Measurements from ENCODE around the gene RSPO1. TPM values are rescaled to one million over a fixed set of nuclear protein-coding genes. Genes with fewer than 3 reads are reported as not detected.

RSPO1 gene
- total RNA-seq, 2 experiments from 2014 or later: not detected

GRCh38 chr1:37605061-37605650 is 29.5 kb downstream of the RSPO1 start:
- no peaks in the 10 kb centered on the region for H3K9me2 ChIP-seq (ENCODE audit: insufficient read depth, low read length)
- BruUV-seq (replicated peaks): no TSS peak
- no peaks in the 10 kb centered on the region for H3K9me3 ChIP-seq (ENCODE audit: low read length)
- H3K27ac ChIP-seq (ENCODE audit: low read depth, low read length, poor library complexity, severe bottlenecking): no peak overlapping the region
- POLR2A ChIA-PET: interaction anchor here (0.5 to 1.6 kb wide), 3 partner anchors 9 to 80 kb away, joined by 3 to 4 read pairs (median 3); partner anchors contain the start of gene GNL2
- no peak for DNase-seq (ENCODE audit: low spot score)
- H4K20me1 ChIP-seq (ENCODE audit: insufficient read depth, low read length): no peaks in the 10 kb centered on the region
- H3K79me2 ChIP-seq (ENCODE audit: insufficient read depth, low read depth, low read length): no peaks in the 10 kb centered on the region
- no peak overlapping the region for H2AFZ ChIP-seq (ENCODE audit: low read length)
- H3K4me1 ChIP-seq (ENCODE audit: insufficient read depth, low read length, poor library complexity, severe bottlenecking): peaks cover 11% of the 10 kb centered on the region
- intact Hi-C loops (cut with micrococcal nuclease; ENCODE audit: unreplicated experiment): no loop called here
- H3K36me3 ChIP-seq (ENCODE audit: insufficient read depth, low read length): no peaks in the 10 kb centered on the region
- no peak overlapping the region for H3K4me2 ChIP-seq (ENCODE audit: low read length)
- TF ChIP-seq, protein P1, sequence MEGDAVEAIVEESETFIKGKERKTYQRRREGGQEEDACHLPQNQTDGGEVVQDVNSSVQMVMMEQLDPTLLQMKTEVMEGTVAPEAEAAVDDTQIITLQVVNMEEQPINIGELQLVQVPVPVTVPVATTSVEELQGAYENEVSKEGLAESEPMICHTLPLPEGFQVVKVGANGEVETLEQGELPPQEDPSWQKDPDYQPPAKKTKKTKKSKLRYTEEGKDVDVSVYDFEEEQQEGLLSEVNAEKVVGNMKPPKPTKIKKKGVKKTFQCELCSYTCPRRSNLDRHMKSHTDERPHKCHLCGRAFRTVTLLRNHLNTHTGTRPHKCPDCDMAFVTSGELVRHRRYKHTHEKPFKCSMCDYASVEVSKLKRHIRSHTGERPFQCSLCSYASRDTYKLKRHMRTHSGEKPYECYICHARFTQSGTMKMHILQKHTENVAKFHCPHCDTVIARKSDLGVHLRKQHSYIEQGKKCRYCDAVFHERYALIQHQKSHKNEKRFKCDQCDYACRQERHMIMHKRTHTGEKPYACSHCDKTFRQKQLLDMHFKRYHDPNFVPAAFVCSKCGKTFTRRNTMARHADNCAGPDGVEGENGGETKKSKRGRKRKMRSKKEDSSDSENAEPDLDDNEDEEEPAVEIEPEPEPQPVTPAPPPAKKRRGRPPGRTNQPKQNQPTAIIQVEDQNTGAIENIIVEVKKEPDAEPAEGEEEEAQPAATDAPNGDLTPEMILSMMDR (conservative IDR thresholded peaks at IDR 0.05; ENCODE audit: low read length): no peak
- no peak for TF ChIP-seq EZH2phosphoT487 (IDR thresholded peaks at IDR 0.05; ENCODE audit: borderline replicate concordance, low read depth, low read length)
- H3K4me3 ChIP-seq (ENCODE audit: low read depth, low read length, poor library complexity, severe bottlenecking): no peak overlapping the region
- CTCF ChIA-PET (ENCODE audit: unreplicated experiment): no interaction called here

- H3K4me2 ChIP-seq (ENCODE audit: low read length): no peak overlapping the region
- no peaks in the 10 kb centered on the region for H3K79me2 ChIP-seq (ENCODE audit: insufficient read depth, low read depth, low read length)
- no peaks in the 10 kb centered on the region for H4K20me1 ChIP-seq (ENCODE audit: insufficient read depth, low read length)
- ChIA-PET CTCF (ENCODE audit: unreplicated experiment) (interaction anchor here (0.6 to 1.9 kb wide), 5 partner anchors 9 to 986 kb away, joined by 4 to 9 read pairs (median 4); no protein-coding TSS in a partner anchor), POLR2A (interaction anchor here (0.6 to 1.8 kb wide), 5 partner anchors 9 to 273 kb away, joined by 3 to 10 read pairs (median 4); no protein-coding TSS in a partner anchor)
- H3K9me2 ChIP-seq (ENCODE audit: insufficient read depth, low read length): no peaks in the 10 kb centered on the region
- H3K9me3 ChIP-seq (ENCODE audit: low read length): no peaks in the 10 kb centered on the region
- BruUV-seq (replicated peaks): no TSS peak
- intact Hi-C loops (cut with micrococcal nuclease; ENCODE audit: unreplicated experiment): loop anchor here (1.0 kb wide), 1 partner anchor 79 kb away; no protein-coding TSS in a partner anchor
- H3K4me3 ChIP-seq (ENCODE audit: low read depth, low read length, poor library complexity, severe bottlenecking): no peak overlapping the region
- TF ChIP-seq, protein P1 (conservative IDR thresholded peaks at IDR 0.05; ENCODE audit: low read length): peak; percentile 95
- no peak for TF ChIP-seq EZH2phosphoT487 (IDR thresholded peaks at IDR 0.05; ENCODE audit: borderline replicate concordance, low read depth, low read length)
- peak; percentile 76 for DNase-seq (ENCODE audit: low spot score)
- H3K27ac ChIP-seq (ENCODE audit: low read depth, low read length, poor library complexity, severe bottlenecking): no peak overlapping the region
- H3K36me3 ChIP-seq (ENCODE audit: insufficient read depth, low read length): no peaks in the 10 kb centered on the region
- H3K4me1 ChIP-seq (ENCODE audit: insufficient read depth, low read length, poor library complexity, severe bottlenecking): peaks cover 4% of the 10 kb centered on the region
- no peak overlapping the region for H2AFZ ChIP-seq (ENCODE audit: low read length)
These were observed 31.7 kb downstream of the RSPO1 start for GRCh38 chr1:37602750-37603694.

All from OCI-LY7 (cell line).